Stimulated activated CD4-positive, alpha-beta T cell treated with anti-CD3 and anti-CD28 coated beads, Interleukin-1b, Interleukin-23, amount 100 ng/mL, for 48 hours (primary cell): ENCODE data around the gene FBP2.
A peak's percentile ranks its signal among the peaks of the same experiment; 100 is the strongest.
"Not testable (repeated sequence)": the region's sequence is repeated elsewhere in the genome, so short reads cannot be mapped to it uniquely, and the experiment has no call there.

Source experiments
- DNase-seq: peaks from one replicate; pipeline ENCODE4 v3.0.0-alpha.2; 2020

FBP2 gene

DNA sequence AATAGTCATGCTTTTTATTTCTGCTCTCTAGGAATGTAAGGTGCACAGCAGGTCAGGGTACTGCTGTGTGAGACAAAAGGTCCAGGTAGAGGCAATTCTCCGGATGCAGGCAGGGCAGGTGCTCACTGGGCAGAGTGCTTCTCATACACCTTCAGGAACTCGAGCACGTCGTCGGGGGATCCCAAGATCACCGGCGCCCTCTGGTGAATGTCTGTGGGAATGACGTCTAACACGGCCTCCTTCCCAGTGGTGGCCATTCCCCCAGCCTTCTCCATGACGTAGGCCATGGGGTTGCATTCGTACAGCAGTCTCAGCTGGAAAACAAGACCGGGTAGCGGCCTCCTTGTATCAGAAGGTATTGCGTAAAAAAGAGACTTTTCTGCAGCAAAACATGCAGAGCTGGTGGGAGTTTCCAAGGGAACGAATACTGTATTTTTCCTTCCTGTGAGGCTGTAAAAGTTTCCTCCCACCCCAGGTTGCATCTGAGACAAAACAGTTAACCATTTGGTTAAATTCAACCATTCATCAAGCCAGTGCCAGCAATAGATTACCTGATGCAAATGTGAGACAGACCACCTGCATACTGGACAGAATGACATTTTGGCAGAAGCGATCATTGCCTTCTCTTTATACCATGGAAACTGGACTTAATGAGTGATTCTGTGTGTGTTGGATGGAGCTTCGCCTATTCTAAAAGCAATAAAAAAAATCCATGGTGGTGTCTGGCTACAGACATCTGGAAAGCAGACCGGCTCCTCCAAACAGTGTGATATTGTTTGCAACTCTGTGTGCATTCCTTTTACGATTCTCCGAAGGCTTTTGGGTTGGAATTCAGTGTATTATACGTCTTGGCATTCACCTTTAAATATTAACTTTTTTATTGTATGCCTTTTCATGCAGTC, 9.9 kb upstream of the FBP2 start:
- DNase-seq: peak; percentile 71

DNA sequence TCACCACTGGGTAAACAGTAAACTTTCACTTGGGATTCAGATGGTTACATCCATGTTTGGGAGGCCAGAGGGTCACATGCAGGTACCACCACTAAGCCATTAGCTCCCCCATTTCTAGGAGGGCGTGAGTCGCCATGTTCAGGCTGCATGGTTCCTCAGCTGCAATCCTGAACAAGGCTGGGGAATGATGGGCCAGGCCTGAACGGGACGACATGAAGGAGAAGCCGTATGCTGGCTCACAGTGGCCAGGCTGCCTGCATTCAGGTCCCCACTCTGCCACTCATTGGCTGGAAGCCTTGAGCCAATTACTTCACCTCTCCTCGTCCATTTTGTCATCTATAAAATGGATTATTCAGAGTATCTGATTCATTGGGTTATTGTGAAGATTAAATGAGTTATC, 9.0 kb upstream of the FBP2 start:
- DNase-seq: no peak

DNA sequence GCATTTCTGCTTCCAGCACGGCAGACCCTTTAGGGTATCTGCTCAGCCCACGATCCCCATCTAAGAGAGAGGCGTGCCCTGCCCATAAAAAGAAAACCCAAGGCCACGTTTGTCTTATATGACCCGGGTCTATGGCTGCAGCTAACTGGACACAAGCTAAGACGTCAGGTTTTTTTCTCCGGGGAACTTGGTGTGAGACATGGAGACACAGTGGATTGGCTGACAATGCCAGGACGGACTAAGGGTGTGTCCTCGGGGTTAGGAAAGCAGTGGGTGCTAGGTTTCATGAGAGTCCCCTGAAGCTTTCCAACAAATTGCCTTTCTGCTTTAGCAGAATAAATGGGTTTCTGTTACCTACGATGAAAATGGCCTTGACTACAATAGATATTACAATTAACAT, 7.1 kb upstream of the FBP2 start:
- DNase-seq: no peak

DNA sequence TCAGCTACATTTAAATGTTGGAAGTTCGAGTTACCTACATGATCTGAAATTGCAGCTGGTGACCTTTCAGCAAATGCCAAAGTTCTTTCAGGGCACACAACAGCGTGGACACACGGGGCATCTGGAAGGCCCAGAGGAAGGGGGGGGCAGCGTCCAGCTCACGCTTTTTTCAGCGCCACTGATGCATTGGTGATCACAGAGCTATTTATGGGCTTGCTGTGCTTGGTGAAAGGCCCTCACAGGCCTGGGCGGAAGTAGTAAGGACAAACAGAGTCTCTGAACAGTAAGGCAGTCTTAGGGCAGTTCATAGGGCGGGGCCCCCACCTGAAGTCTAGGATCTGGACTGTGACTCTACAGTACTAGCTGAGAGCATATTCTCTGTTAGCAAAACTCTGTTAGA, 6.6 kb upstream of the FBP2 start:
- DNase-seq: no peak

DNA sequence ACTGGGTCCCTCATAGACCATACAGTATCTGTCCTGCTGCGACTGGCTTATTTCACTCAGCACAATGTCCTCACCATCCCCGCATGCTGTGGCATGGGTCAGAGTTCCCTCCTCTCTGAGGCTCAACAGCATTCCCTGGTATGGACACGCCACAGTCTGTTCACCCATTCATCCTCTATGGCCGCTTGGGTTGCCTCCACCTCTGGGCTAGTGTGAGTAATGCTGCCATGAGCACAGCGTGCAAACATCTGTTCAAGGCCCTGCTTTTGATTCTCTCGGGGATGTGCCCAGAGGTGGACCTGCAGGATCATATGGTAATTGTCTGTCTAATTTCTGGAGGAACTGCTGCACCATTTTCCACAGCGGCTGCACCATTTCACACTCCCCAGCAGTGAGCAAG, 5.5 kb upstream of the FBP2 start:
- DNase-seq: no peak

DNA sequence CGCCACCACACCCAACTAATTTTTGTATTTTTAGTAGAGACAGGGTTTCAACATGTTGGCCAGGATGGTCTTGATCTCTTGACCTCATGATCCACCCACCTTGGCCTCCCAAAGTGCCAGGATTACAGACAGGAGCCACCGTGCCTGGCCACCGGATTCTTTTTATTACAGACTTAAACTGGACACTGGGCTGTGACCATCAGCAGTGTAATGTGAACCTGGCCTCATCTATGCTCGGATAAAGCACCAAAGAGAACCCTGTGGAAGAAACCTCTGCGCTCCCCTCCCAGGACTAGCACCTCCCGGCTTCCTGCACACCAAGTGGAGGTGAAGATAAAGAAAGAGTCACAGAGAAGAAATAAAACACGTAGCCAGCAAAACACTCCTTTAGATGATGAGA, 941 bp downstream of the FBP2 start:
- DNase-seq: not testable (repeated sequence)

DNA sequence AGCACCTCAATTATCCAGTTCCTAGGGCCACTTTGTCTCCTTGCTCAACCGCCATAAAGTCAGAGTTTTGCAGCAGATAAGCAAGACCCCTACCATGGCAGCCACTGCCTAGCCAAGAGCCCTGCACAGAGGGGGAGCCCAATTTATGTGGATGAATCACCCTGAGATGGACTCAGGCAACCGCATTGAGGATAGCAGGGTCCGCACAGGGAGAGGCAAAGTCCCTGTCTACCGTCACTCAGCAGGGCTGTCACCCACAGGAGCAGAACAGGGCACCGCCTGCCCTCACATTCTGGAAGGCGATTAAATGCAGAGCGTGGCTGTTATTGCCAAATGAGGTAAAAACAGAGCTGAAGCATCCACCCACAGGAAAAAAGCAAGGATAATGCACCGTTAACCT, 1.7 kb downstream of the FBP2 start:
- DNase-seq: no peak

DNA sequence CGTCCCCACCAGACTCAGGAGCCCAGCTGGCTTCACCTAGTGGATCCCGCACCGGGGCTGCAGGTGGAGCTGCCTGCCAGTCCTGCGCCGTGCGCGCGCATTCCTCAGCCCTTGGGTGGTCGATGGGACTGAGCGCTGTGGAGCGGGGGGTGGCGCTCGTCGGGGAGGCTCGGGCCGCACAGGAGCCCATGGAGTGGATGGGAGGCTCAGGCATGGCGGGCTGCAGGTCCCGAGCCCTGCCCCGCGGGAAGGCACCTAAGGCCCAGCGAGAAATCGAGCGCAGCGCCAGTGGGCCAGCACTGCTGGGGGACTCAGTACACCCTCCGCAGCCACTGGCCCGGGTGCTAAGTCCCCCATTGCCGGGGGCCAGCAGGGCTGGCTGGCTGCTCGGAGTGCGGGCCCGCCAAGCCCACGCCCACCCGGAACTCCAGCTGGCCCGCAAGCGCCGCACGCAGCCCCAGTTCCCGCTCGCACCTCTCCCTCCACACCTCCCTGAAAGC, 2.5 kb downstream of the FBP2 start:
- DNase-seq: not testable (repeated sequence)

DNA sequence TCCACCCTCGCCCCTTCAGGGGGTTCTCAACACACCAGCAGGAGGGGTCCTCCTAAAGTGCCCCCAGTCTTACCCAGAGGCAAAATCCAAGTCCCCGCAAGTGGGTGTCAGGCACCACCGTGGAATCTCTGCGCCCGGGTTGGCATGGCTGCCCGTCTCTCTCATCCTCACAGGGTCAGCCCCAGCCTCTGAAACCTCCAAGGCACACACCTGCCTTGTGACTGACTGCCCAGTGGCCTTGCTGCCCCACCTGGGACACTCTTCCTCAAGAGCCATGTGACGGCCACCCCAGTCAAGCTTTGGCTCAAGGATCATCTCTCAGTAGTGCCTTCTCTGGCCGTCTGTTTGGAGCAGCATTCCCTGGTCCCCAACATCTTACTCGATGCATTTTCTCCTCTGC, 4.9 kb downstream of the FBP2 start:
- DNase-seq: no peak

DNA sequence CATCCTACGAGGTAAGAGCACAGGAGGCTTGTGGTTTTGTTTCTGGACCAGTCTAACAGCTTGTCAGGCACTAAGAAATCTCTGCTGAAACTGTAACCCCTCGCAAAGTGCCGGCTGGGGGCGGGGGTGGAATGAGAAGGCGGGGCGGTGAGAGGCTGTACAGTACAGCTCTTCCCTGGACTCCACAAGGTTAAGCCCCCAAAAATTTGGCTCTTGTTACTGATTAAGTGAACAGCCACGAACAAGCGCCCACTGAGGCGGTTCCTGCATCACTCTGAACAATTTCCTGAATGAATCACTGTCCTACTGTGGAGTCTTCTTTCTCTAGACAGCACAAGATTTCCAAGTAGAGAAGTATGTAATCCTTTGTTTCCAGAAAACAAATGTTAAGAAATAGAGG, 6.8 kb downstream of the FBP2 start:
- DNase-seq: no peak

DNA sequence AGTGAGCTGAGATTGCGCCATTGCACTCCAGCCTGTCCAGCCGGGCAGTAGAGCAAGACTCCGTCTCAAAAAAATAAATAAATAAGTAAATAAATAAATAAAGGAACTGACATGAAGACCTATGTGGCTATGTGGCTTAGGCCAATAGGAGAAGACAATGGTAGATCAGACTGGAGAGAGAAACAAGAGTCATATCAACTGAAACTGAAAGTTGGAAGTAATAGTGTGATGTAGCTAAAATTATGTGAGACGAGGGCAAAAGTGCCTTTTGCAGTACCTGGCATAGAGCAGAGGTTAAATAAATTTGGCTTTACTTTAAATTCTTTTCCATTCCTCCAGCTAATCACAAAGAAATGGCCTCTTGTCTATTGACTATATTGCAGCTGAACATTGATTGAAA, 7.3 kb downstream of the FBP2 start:
- DNase-seq: no peak

DNA sequence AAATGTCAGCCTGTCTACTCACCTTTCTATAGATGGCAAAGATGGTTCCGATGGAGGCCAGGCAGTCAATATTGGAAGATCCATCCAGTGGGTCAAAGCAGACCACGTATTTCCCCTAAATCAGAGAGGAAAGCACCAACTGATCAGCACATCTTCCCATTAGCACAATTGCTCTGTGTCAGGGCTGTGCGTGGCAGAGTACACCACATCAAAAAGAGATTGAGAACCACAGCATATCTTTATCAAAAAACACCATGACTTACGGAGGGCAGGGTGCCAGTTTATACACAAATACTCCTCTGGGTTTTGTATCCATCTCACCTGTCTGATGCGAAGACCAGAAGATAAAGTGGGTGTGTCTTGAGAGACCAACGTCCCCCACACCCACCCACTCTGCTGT, 9.1 kb downstream of the FBP2 start:
- DNase-seq: no peak

DNA sequence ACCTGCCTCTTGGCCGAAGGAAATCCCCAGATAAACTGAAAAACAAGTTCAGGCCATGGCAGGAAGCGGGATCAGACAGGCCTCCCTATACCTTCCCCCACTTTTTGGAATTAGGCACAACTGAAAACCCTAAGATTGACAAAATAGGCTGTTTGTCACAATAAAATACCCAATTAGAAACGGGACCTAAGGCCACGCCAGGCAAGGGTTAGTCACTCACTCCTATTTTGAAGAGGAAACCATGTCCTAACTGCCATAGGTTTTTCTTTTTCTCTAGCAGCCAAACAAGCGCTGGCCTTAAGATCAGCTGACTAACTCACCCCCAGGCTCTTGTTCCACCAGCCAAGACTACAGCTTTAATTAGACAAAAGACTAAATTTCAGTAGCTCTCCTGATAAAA, 11.9 kb downstream of the FBP2 start:
- DNase-seq: no peak

DNA sequence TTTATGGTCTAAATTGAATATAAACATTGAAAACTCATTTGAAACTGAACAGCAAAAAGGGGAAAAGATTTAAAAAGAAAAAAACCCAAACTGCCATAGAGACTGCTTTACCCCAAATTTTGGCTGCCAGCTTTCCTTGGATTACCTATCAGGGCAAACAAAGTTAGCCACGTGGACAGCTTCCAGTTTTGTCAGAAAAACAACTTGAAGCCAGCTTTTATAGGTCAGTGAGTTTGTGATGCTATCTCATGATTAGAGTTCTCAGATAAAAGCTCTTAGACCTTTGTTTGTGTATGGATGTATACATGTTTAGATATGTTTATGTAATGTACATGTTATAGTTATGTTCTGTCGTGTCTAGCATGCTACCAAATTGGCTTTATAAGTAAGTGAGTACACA, 16.1 kb downstream of the FBP2 start:
- no peak for DNase-seq

DNA sequence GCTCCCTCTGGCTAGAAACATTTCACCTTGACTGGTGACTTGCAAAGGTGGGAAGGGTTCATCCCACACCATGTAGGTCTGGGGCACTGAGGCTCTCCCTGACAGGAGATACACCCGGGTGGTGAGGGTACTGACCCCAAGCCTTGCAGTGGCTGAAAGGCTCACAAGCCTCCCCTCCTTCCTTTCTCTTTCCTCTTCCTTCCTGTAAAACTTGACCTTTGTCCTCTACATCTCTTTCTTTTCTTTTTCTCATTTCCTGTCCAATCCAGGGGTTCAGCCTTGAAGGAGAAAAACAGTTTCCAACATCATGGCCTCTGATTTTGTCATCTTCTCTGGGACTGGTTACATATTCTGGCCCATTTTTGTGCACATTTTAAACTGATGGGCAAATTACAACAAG, 16.6 kb downstream of the FBP2 start:
- no peak for DNase-seq

DNA sequence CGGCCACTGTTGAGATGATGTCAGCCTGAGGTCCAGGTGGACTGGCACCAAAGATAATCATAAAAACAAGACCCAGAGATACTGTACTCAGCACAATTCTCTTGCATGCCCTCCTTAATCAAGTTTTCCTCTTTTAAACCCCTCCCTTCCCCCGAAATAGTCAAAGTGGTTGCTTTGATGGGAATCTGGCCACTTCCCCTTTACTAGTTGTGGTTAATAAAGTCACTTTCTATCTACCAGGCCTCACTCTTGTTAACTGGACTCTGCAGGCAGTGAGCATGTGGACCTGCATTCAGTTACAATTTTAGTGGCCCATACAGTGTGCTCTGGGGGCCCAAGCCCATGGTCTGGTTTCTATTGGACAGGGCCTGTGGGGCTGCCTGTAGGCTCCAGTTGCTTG, 17.5 kb downstream of the FBP2 start:
- no peak for DNase-seq

DNA sequence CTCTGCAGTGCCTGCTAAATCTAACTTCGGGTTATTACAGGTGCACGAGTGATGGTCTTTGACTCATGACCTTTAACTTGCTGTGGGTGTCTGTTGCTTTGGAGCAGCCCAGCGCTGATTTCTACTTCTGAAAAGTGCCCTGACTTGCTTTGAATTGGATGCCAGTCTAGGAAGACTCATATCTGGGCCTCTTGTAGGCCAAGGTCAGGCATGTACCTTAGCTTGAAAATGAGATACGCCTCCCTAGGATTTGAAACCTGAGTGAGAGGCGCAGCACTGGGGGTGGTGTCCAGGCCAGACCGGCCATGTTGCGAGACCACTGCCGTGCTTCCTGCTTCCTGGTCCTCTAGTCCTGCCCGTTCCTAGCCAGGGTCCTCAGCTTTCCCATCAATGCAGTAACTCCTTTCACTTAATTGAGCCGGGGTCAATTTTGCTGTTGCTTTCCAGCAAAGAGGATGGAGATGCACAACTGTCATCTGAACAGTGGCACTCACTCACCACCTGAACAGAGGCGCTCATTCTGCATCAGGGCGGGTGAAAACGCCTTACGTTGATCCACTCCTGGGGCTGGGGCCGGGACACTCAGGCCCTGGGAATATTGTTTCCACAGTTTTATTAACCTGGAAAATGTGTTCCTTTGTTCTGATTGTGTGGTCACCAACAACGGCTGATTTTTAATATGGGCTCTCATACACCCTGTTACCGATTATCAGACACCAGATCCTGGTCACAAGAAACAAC, 24.5 kb downstream of the FBP2 start:
- no peak for DNase-seq

DNA sequence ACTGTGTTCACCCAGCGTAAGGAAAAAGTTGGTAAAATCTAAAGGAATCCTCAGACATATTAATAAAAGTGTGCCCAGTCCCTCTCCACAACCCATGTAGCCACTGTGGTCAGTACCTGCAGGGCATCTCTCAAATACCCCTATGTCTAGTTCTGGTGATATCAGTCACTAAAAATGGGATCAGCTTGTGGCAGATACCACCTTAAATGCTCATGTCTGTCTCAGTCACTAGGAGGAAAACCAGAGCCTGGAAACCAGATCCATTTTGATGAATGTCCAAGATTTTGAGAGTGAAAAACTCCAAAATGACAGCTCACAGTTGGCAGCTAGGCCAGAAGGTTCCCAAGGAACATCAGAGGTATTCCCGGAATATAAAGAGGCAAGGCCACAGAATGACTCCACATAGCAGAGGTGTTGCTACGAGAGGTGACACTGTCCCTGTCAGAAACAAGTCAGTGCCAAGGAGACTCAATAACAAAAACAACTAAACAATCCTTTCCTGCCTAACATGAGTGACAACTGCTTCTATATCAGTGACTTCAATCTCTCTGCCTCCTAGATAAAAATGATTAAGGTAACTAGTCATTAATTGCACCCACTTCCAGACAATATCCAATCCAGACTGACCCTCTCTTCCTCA, 25.3 kb downstream of the FBP2 start:
- DNase-seq: no peak

DNA sequence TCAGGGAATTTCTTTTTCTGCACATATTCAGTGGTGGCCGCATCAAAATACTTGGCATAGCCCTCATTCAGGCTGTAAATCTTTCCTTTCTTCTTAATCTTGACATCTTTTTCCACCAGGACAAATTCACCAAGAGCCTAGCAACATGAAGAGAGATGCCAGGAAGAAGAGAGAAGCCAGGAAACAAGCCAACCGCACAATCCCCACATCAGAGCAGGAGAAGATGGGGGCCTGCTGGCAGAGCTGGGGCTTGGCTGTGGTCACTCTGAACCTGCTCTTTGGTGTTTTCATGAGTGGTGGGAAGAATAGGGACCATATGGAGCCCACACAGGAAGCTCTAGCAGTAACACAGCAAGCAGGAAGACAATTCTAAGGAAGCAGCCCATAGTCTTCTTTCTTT, 26.4 kb downstream of the FBP2 start:
- no peak for DNase-seq

DNA sequence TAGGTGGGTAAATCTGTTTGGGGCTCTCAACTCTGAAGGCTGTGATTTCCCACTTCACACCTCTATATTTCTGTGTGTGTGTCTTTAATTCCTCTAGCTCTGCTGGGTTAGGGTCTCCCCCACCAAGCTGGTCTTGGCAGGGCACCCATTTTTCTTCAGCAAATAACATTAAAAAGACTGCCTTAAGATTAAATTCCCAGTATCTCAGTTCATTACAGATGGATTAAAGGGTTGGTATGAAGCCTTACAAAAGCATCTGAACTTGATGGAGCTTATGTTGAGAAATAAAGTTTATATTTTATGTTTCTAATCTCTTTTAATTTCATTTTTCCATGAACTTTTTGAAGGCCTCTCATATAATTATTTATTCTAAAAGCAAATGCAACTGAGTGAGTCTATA, 27.1 kb downstream of the FBP2 start:
- no peak for DNase-seq

DNA sequence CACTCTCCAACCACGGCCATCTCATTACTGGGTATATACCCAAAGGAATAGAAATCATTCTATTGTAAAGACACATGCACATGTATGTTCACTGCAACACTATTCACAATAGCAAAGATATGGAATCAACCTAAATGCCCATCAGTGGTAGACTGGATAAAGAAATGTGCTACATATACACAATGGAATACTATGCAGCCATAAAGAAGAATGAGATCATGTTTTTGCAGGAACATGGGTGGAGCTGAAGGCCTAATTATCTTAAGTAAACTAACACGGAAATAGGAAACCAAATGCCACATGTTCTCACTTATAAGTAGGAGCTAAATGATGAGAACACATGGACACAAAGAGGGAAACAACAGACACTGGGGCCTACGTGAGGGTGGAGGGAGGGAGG, 29.3 kb downstream of the FBP2 start:
- DNase-seq: not testable (repeated sequence)

DNA sequence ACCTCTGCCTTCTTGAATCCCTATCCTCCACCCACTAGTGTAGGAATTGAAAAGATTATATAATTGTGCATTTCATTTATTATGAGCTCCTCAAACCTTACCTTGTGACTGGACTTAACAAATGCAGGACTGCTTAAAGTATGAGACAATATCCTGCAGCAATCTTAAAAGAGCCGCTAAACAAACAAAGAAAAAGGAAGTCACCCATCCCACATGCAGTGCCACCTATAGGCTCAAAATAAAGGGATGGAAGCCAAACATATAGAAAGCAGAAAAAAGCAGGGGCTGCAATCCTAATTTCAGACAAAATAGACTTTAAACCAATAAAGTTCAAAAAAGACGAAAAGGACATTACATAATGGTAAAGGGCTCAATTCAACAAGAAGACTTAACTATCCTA, 30.1 kb downstream of the FBP2 start:
- DNase-seq: no peak

DNA sequence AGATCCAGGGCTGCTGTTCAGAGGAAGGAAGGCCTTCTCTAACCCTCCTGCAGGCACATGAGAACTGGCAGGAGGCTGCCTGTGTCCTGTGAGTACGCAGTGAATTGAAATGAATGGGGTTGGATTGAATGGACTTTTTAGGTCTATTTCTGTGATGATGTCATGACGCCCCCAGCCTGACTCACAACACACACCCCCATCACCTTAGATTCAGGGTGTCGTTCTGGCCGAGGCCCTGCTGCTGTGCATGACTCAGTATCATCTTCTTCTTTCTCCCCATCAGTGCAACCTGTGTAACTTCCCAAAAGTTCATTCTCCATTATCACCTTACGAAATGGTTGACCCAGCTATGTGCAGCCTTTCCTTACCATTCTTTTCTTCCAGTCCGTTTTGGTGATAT, 33.4 kb downstream of the FBP2 start:
- DNase-seq: peak; percentile 44

DNA sequence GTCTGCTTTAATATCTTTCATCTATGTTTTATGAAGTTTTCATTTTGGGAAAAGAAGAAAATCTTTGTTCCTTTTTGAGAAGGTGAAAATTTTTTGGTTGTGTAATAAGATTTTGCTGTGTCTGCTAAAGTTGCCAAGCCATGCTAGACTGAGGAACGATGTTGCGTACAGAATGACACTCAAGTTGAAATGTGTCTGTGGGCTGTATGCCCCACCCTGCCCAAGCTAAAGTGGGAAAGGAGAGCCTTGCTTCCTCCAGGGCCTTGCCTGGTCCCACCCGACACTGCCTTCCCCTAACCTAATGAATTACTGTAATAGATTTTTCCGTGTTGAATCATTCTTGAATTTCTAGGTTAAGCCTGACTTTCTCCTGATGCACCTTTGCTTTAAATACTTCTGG, 36.2 kb downstream of the FBP2 start:
- DNase-seq: no peak
